NOMO-1 (cell line): ENCODE measurements around the gene PFAS.
"Not testable (repeated sequence)": the region's sequence is repeated elsewhere in the genome, so short reads cannot be mapped to it uniquely, and the experiment has no call there.

Experiments used
- DNase-seq, 2 experiments: peaks; one replicate each; lab custom pipeline; 2025; ENCODE audit not compliant: unreplicated experiment in 2 of 2; lab: John Stamatoyannopoulos, UW

The PFAS gene

GRCh38 chr17:8225813-8226535, 23.1 kb upstream of the PFAS start:
- DNase-seq, result peak; percentile 39 to 47

DNA sequence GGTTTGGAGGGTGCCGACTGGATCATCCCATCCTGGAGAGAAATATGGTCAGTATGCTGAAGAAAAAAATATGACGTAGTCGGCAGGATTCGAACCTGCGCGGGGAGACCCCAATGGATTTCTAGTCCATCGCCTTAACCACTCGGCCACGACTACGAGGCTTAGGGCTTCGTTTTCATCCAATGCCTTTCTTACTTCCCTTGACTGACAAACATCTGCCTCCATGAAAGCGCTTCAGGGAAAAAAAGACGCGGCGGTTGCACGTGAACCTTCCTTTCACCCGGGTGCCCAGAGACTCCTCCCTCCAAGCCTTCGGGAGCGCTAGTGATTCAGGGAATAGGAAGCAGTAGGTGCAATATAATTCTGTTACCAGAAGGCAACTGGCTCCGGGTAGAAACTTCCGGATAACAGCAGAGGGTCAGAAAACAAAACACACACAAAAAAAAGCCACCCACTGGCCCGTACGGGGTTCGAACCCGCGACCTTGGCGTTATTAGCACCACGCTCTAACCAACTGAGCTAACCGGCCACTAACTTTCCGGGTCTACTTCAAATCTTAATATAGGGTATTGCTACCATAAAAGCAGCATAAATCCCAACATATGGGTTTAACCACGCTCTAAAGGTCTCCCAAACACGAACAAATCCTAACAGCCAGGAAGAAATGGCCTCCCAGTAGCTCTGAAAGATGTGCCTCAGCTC, 22.4 kb upstream of the PFAS start:
- peak; percentile 59 to 69 for DNase-seq

DNA sequence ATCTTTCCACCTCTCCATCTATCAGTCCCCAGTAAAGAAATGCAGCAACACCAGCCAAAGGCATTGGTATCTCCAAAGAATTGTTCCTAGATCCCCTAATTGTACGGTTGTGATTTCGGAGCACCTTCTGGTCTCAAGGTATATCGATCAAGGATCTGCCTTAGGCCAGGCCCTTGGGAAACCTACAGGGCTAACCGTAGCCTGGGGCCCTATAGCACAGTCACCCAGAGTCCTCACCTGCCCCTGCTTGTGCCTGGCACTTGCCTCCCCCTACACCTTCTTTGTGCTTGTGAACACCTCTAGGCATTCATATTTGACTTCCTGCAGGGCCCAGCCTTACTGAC, 21.9 kb upstream of the PFAS start:
- no peak for DNase-seq

DNA sequence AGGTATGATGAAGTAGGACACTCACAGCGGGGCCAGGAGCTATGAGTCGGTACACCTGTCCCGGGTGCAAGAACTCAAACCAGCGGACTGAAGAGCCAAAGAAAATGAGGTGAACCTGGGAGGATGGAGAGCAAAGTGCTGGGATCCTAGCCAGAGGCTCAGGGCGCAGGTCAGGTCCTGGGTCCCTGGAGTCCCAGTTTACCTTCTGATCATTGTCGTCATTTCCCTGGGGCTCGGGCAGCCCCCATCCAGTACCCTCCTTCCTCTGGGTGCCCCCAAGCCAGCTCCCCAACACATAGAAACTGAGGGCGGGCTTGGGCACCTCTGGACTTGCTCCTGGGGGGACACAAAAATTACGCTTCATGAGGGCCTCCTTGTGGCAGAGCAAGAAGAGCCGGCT, 17.4 kb upstream of the PFAS start:
- no peak for DNase-seq

GRCh38 chr17:8234361-8235270, 14.5 kb upstream of the PFAS start:
- no peak for DNase-seq

- no peak for DNase-seq
Observed at GRCh38 chr17:8235676-8236075, 13.4 kb upstream of the PFAS start.

DNA sequence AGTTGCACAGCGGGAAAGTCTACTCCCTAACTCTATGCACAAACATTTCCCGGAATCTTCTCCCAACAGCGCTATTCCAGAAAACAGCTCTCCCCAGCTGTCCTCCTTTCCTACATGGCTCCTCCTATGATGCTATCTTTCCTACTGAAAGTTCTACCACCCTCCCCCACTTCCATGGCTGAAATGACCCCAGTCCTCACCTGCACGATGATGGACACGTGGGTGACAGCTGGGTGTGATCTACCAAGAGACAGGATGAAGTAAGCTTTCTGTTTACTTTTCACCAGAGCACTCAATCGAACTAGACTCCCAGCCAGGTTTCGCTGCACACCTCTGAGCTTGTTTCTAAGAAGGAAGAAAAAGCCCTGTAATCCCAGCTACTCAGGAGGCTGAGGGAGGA, 11.9 kb upstream of the PFAS start:
- no peak for DNase-seq

DNA sequence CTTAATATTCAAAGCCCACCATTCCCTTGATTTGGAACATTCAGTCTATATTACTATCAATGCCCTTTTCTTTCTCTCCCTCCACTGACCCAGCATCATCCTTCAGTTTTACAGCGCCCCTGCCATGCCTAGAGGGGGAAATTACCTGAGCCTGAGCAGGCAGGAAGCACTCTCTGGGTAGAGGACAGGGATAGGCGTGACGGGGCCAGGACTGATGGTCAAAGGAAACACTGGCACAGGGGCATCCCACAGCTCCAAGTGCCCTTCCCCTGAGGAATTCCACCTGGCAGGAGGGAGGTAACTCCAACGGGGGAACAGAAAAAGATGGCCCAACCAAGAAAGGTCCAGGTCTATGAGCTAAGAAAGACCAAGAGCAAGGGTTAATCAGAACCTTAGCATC, 11.2 kb upstream of the PFAS start:
- no peak for DNase-seq

- DNase-seq, result no peak
Observed at GRCh38 chr17:8243827-8244226, 5.3 kb upstream of the PFAS start.

DNA sequence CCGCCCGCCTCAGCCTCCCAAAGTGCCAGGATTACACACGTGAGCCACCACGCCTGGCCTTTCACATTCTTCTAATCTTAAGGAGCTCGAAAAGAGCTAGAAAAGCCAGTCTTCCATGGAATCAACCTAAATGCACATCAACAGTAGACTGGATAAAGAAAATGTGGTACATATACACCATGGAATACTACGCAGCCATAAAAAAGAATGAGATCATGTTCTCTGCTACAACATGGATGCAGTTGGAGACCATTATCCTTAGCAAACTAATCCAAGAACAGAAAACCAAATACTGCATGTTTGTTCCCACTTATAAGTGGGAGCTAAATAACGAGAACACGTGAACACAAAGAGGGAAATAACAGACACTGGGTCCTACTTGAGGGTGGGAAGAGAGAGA, 4.3 kb upstream of the PFAS start:
- DNase-seq, result no peak

DNA sequence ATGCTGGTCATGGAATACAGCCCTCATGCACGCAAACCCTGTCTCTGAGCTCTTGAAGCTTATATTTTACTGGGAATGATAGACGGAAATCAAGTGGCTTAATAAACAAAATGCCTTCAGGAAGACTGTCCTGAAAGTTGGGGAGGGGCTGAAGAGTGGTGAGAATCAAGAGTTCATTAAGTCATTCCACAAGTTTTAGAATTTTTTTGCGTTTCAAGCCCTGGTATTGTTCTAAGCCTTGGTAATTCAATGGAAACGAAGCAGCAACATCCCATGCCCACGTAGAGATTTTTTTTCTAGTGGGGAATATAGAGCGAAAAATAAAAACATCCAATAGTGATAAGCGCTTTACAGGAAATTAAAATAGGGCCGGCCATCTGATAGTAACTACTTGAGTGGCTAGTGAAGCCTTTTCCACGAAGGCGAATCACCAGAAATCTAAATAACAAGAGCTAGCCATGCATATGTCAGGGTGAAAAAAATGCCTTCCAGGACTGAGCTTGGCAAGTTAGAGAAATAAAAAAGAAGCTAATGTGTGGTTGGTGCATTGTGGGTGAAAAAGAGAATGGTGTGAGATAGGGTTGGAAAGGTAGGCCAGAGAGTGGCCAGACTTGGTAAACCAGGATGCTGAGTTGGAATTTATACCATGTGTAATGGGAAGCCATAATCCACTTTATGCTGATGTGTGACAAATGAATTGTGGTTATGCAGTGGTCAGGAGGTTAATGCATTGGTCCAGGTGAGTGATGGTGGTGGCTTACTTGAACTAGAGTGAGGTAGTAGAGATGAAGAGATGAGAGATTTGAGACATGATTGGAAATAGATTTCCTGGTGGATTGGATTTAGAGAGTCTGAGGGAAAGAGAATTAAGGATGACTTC, 772 bp downstream of the PFAS start:
- no peak for DNase-seq

- DNase-seq, result not testable (repeated sequence)
Observed at GRCh38 chr17:8251411-8251810, 2.3 kb downstream of the PFAS start.

DNA sequence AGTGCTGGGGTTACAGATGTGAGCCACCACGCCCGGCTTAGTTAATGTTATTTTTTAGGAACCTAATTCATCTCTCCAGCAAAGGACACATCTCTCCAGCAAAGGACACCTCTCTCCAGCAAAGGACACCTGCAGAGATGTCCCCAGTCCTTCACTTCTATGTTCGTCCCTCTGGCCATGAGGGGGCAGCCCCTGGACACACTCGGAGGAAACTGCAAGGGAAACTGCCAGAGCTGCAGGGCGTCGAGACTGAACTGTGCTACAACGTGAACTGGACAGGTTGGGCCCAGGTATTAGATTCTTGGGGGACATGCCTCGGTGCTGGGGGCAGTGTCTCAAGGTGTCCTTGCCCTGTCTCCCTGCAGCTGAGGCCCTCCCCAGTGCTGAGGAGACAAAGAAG, 4.7 kb downstream of the PFAS start:
- DNase-seq, result no peak

GRCh38 chr17:8254881-8255280, 5.8 kb downstream of the PFAS start:
- DNase-seq, result no peak

GRCh38 chr17:8255499-8255898, 6.4 kb downstream of the PFAS start:
- DNase-seq, result no peak

DNA sequence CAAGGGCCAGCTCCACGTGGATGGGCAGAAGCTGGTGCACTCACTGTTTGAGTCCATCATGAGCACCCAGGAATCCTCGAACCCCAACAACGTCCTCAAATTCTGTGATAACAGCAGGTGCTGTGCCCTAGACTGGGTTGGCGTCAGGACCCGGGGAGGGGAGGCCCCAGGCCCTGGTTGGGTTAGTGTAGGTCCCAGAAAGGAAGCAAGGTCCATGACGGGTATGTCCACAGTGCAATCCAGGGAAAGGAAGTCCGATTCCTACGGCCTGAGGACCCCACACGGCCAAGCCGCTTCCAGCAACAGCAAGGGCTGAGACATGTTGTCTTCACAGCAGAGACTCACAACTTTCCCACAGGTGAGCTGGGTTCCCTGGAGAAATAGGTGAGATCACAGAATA, 7.2 kb downstream of the PFAS start:
- no peak for DNase-seq

DNA sequence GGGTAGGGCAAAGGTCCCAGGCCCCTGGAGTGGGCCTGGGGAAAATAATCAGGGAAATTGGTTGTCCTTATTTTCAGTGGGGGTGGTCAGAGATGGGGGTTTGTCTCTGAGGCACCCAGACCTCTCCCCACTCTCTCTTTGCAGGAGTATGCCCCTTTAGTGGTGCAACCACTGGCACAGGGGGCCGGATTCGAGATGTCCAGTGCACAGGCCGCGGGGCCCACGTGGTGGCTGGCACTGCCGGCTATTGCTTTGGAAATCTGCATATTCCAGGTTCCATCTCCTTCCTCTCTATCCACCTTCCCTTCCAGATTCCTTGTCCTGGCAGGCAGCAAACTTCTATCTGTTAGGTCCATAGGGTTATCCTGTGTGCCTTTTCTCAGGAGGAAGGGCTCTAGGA, 7.6 kb downstream of the PFAS start:
- DNase-seq, result no peak

- no peak for DNase-seq
Observed at GRCh38 chr17:8257801-8258200, 8.7 kb downstream of the PFAS start.

DNA sequence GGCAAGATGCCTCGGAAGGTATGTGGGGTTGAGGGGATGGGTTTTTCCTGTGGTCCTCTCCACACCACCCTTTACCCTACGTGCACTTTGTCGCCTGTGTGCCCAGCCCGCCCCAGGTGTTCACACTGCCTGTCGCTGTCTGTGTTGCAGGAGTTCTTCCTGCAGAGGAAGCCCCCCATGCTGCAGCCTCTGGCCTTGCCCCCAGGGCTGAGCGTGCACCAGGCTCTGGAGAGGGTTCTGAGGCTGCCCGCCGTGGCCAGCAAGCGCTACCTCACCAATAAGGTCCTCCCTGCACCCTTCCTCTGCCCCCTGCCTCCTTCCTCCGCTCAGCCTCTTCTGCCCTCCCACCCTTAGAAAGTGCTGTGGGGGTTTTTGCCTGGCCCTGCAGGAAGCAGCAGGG, 15.2 kb downstream of the PFAS start:
- DNase-seq, result no peak

DNA sequence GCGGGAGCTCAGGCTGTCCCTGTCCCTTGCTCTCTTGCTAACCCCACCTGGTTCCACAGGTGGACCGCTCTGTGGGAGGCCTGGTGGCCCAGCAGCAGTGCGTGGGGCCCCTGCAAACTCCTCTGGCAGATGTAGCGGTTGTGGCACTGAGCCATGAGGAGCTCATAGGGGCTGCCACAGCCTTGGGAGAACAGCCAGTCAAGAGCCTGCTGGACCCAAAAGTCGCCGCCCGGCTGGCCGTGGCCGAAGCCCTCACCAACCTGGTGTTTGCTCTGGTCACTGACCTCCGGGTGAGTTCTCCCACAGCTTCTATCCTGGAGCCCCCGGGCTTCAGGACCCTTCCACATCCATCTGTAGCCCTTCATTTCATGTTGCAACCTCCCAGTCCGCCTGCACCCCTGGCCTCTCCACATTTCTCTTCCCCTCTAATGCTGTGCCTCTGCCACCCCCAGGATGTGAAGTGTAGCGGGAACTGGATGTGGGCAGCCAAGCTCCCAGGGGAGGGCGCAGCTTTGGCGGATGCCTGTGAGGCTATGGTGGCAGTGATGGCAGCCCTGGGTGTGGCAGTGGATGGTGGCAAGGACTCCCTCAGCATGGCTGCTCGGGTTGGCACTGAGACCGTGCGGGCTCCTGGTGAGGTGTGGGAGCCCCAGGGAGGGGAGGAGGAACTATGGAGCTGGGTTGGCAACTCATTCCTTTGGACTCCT, 15.9 kb downstream of the PFAS start:
- DNase-seq, result no peak
